ENCODE measurements around the gene AGBL3. TPM values are rescaled to one million over a fixed set of nuclear protein-coding genes. Genes with fewer than 3 reads are reported as not detected.

The AGBL3 gene
- total RNA-seq, 1 experiment from 2014 or later, result 2.1 TPM

GRCh38 chr7:134985894-134986362 is 380 bp upstream of the AGBL3 start (continued):
- TF ChIP-seq, protein P1, sequence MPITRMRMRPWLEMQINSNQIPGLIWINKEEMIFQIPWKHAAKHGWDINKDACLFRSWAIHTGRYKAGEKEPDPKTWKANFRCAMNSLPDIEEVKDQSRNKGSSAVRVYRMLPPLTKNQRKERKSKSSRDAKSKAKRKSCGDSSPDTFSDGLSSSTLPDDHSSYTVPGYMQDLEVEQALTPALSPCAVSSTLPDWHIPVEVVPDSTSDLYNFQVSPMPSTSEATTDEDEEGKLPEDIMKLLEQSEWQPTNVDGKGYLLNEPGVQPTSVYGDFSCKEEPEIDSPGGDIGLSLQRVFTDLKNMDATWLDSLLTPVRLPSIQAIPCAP (CRISPR knock-in tag; IDR thresholded peaks at IDR 0.05), result no peak
- TF ChIP-seq TEAD4 (CRISPR knock-in tag; IDR thresholded peaks at IDR 0.05), result no peak

DNA sequence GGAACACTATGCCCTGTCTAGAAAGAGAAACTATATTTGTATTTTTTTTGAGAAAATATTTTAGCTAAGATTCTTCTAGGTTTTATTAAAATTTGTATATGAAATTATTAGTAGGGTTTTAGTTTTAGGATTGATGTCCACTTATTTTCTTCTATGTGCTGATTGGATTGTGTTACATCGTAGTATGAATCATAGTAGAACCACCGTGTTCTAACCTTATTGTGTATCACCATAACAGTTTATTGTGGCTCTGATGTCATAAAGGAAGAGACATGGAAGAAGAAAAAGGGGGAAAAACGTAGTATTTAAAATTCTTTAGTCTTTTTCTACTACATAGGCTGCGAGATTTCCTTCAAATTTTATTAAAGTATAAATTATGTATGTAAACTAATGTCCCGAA is 1.9 kb downstream of the AGBL3 start:
- no peaks in the 10 kb centered on the region; the same call in 1 of the 2 replicates for H3K36me3 Mint-ChIP-seq
- no peak overlapping the region for H3K27ac Mint-ChIP-seq
- H3K4me3 Mint-ChIP-seq, result no peak overlapping the region
- no peaks in the 10 kb centered on the region for H3K9me3 Mint-ChIP-seq
- DNase-seq (ENCODE audit: low spot score), result no peak
- peaks cover 15% of the 10 kb centered on the region for H3K4me1 Mint-ChIP-seq
- POLR2A ChIA-PET, result no interaction called here
- no peaks in the 10 kb centered on the region; the same call in 1 of the 2 replicates for H3K27me3 Mint-ChIP-seq (ENCODE audit: low read depth)
- no peak for ATAC-seq
- CTCF ChIA-PET, result interaction anchor here (1.3 kb wide), 1 partner anchor 286 kb away, joined by 3 read pairs; no protein-coding TSS in a partner anchor
- TF ChIP-seq, protein P2, sequence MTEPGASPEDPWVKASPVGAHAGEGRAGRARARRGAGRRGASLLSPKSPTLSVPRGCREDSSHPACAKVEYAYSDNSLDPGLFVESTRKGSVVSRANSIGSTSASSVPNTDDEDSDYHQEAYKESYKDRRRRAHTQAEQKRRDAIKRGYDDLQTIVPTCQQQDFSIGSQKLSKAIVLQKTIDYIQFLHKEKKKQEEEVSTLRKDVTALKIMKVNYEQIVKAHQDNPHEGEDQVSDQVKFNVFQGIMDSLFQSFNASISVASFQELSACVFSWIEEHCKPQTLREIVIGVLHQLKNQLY (CRISPR knock-in tag; IDR thresholded peaks at IDR 0.05), result no peak
- TF ChIP-seq NFYB (CRISPR knock-in tag; conservative IDR thresholded peaks at IDR 0.05; ENCODE audit: low read depth) (no peak), ATF3 (CRISPR knock-in tag; conservative IDR thresholded peaks at IDR 0.05) (no peak), RORB (CRISPR knock-in tag; IDR thresholded peaks at IDR 0.05) (no peak), E2F4 (CRISPR knock-in tag; IDR thresholded peaks at IDR 0.05; ENCODE audit: borderline replicate concordance, low read depth) (no peak), ELF4 (CRISPR knock-in tag; IDR thresholded peaks at IDR 0.05; ENCODE audit: low read depth) (no peak)
- TF ChIP-seq, protein P3, sequence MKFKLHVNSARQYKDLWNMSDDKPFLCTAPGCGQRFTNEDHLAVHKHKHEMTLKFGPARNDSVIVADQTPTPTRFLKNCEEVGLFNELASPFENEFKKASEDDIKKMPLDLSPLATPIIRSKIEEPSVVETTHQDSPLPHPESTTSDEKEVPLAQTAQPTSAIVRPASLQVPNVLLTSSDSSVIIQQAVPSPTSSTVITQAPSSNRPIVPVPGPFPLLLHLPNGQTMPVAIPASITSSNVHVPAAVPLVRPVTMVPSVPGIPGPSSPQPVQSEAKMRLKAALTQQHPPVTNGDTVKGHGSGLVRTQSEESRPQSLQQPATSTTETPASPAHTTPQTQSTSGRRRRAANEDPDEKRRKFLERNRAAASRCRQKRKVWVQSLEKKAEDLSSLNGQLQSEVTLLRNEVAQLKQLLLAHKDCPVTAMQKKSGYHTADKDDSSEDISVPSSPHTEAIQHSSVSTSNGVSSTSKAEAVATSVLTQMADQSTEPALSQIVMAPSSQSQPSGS (CRISPR knock-in tag; IDR thresholded peaks at IDR 0.05; ENCODE audit: borderline replicate concordance, low read depth), result no peak
- TF ChIP-seq, protein P4, sequence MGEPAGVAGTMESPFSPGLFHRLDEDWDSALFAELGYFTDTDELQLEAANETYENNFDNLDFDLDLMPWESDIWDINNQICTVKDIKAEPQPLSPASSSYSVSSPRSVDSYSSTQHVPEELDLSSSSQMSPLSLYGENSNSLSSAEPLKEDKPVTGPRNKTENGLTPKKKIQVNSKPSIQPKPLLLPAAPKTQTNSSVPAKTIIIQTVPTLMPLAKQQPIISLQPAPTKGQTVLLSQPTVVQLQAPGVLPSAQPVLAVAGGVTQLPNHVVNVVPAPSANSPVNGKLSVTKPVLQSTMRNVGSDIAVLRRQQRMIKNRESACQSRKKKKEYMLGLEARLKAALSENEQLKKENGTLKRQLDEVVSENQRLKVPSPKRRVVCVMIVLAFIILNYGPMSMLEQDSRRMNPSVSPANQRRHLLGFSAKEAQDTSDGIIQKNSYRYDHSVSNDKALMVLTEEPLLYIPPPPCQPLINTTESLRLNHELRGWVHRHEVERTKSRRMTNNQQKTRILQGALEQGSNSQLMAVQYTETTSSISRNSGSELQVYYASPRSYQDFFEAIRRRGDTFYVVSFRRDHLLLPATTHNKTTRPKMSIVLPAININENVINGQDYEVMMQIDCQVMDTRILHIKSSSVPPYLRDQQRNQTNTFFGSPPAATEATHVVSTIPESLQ (CRISPR knock-in tag; IDR thresholded peaks at IDR 0.05), result no peak
- TF ChIP-seq, protein P5, sequence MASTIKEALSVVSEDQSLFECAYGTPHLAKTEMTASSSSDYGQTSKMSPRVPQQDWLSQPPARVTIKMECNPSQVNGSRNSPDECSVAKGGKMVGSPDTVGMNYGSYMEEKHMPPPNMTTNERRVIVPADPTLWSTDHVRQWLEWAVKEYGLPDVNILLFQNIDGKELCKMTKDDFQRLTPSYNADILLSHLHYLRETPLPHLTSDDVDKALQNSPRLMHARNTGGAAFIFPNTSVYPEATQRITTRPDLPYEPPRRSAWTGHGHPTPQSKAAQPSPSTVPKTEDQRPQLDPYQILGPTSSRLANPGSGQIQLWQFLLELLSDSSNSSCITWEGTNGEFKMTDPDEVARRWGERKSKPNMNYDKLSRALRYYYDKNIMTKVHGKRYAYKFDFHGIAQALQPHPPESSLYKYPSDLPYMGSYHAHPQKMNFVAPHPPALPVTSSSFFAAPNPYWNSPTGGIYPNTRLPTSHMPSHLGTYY (CRISPR knock-in tag; IDR thresholded peaks at IDR 0.05), result no peak

DNA sequence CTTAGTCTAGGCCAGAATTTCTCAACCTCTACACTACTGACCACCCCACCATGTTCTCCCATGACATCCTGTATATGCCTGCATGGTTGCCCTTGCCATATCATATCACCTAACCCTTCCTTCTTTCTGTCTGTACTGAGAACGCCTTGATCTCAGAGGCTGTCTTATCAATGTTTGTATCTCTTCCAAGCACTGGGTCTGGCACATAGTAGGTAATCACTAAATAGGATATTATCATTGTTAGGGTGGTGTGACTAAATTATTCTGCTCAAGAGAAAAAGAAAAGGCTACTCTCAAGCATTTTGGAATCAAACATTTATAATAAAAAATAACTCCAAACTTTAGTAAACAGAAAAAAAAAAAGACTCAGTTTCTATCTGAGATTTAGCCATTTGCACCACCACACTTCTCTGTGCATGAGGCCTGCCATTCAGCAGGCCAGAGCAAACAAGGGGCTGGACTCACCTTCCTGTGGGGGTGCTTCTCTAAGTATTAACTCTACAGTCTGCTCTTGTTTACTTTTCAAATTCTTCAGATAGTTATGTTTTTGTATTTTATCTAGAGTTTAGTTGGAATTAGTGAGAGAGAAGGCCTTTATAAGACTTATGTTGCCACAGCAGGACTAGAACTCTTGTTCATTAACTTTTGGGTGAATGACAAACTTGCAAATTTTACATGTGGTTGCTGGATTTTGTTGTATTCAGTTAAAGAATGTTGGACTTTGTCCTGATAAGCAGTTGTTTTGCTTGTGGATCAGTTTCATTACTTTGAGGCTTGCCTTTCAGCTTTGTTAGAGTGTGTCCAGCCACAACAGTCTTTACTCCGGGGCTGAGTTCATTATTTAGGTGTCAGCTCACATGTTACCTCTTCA is 5.4 kb downstream of the AGBL3 start:
- no peak overlapping the region; the same call in 1 of the 2 replicates for H3K27ac Mint-ChIP-seq
- no peak for TF ChIP-seq ETV6 (CRISPR knock-in tag; IDR thresholded peaks at IDR 0.05)
- TF ChIP-seq, protein P6, sequence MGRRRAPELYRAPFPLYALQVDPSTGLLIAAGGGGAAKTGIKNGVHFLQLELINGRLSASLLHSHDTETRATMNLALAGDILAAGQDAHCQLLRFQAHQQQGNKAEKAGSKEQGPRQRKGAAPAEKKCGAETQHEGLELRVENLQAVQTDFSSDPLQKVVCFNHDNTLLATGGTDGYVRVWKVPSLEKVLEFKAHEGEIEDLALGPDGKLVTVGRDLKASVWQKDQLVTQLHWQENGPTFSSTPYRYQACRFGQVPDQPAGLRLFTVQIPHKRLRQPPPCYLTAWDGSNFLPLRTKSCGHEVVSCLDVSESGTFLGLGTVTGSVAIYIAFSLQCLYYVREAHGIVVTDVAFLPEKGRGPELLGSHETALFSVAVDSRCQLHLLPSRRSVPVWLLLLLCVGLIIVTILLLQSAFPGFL (CRISPR knock-in tag; IDR thresholded peaks at IDR 0.05; ENCODE audit: borderline replicate concordance), result no peak
- TF ChIP-seq RORB (CRISPR knock-in tag; IDR thresholded peaks at IDR 0.05), result no peak
- no peak for TF ChIP-seq GRHL2 (CRISPR knock-in tag; IDR thresholded peaks at IDR 0.05; ENCODE audit: insufficient replicate concordance, severe bottlenecking)
- TF ChIP-seq ZNF138 (CRISPR knock-in tag; conservative IDR thresholded peaks at IDR 0.05), result no peak
- TF ChIP-seq TCF7 (CRISPR knock-in tag; IDR thresholded peaks at IDR 0.05; ENCODE audit: low read depth), result no peak
- TF ChIP-seq JUN (CRISPR knock-in tag; IDR thresholded peaks at IDR 0.05), result no peak
- TF ChIP-seq SMAD4 (CRISPR knock-in tag; IDR thresholded peaks at IDR 0.05), result no peak
- TF ChIP-seq CBFB (CRISPR knock-in tag; IDR thresholded peaks at IDR 0.05; ENCODE audit: low read depth), result no peak
- TF ChIP-seq, protein P7, sequence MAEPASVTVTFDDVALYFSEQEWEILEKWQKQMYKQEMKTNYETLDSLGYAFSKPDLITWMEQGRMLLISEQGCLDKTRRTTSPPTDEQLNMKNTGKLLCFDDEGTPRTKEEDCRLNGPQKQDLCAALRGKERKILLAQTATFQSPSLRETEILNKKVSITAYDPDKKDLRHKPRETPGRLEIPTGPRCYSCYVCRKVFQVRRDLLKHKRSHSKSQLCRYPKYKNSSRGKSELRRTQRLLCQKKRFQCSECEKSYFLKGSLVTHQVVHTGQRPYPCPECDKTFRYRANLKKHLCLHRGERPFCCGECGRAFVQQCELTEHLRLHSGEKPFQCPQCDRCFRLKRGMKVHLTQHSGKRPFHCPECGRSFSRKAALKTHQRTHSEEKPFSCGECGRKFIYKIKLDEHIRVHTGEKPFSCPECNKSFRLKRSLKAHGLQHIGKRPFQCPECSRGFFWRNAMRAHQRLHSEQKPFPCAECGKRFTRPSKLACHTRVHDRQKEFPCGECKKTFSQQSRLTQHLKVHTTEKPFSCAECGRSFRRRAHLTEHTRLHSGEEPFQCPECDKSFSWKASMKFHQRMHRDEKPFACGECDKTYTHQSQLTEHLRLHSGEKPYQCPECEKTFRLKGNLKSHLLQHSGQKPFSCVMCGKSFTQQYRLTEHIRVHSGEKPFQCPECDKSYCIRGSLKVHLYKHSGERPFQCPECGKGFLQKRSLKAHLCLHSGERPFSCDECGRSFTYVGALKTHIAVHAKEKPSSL (CRISPR knock-in tag; conservative IDR thresholded peaks at IDR 0.05), result no peak

More for the DNA sequence above, 5.4 kb downstream of the AGBL3 start:
- H3K36me3 Mint-ChIP-seq, result no peaks in the 10 kb centered on the region; the same call in none of the 2 replicates
- H3K9me3 Mint-ChIP-seq, result no peaks in the 10 kb centered on the region
- H3K27me3 Mint-ChIP-seq (ENCODE audit: low read depth), result no peaks in the 10 kb centered on the region
- no peak overlapping the region for H3K4me3 Mint-ChIP-seq
- ATAC-seq (no peak), DNase-seq (ENCODE audit: low spot score) (no peak)
- ChIA-PET POLR2A (no interaction called here), CTCF (no interaction called here)
- peaks cover 10% of the 10 kb centered on the region for H3K4me1 Mint-ChIP-seq

All from WTC11 (cell line).